Islet of Langerhans (tissue), 1 donor: ENCODE measurements around the gene DPP7.
"Not testable (repeated sequence)": the region's sequence is repeated elsewhere in the genome, so short reads cannot be mapped to it uniquely, and the experiment has no call there.

Experiments
- FAIRE-seq: peaks from one replicate; lab custom pipeline; 2011; peaks lifted over from hg19 to GRCh38; lab: Jason Lieb, UNC

The DPP7 gene

GRCh38 chr9:137147793-137148160, 33.2 kb upstream of the DPP7 start:
- no peak for FAIRE-seq

GRCh38 chr9:137147091-137147792, 32.7 kb upstream of the DPP7 start:
- FAIRE-seq: no peak

GRCh38 chr9:137146527-137146918, 32.0 kb upstream of the DPP7 start:
- FAIRE-seq: no peak

DNA sequence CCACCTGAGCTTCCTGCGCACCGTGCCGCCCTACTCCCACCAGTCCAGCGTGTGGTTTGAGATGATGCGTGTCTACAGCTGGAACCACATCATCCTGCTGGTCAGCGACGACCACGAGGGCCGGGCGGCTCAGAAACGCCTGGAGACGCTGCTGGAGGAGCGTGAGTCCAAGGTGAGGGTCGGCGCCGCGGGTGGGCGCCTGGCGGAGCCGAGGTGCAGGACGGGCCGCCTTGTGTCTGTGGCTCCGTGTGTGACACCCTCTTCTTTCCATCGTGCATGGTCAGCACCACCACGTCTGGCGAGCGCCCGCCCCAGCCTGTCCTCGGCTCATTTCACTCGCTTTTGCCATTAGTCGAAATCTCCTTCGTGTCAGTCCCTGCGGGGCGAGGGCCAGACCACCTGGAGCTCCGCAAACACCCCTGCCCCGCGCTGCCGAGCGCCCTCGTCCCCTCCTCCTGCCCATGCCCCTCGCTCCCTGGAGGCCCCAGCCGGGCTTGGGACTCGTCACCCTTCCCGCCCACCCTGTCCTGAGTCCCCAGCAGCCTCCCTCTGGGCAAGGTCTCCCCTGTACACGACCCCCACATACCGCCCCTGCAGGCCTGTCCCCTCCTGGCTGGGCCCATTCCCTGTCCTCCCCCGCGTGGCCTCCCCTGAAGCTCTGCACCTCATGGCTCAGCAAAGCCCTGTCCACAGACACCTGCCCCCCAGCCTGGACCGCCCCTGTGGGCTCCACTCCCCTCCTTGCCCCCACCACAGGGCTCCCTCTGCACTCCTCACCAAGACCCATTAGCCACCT, 31.4 kb upstream of the DPP7 start:
- FAIRE-seq: no peak

DNA sequence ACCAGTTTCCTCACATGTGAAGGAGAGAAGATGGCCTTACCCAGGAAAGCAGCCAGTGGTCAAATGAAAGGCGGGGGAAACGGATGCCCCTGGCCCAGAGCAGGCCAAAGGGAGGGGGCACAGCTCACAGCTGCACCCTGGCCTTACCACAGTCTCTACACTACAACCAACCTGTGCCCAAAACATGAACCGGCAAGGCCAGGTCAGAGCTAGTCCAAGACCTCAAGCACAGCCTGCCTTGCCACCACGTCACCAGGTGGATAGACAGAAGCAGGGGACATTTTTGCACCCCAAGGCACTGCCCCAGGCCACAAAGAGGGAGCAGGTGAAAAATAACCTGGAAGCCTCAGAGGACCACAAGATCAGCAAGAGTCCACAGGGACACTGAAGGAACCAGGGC, 28.9 kb upstream of the DPP7 start:
- no peak for FAIRE-seq

DNA sequence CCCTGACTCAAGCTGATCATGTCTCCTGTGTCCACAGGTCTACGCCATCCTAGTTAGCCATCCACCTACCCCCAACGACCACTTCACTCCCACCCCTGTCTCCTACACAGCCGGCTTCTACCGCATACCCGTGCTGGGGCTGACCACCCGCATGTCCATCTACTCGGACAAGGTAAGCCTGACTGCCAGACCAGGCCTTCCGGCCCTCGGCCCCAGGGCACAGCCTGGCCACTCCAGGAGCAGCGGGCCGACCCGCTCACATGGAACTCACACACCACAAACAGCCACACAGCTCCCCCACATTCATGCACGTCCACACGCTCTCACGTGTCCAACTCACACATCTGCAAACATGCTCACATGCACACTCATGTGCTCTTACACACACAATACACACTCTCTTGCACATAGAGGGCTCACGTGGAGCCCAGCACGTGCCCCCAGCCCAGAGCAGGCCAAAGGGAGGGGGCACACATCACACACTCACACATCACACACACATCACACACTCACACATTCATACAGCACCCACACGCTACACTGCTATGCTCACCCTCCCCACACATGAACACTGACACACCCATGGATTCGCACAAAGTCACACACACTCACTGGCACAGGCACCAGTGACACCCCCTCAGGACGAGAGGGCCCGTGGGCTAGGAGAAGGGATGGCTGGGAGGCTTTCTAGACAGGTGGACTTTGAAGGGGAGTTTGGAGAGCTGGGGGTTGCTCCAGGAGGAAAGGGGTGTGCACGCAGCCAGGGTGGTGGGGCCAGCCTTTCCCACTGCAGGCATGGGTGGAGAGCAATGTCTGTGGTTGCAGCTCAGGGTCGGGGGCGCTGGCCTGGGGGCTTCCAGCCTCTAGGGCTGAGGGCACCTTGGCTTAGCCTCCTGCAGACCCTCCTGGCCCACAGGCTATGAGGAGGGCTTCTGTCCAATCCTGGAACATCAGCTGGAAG, 27.7 kb upstream of the DPP7 start:
- no peak for FAIRE-seq

DNA sequence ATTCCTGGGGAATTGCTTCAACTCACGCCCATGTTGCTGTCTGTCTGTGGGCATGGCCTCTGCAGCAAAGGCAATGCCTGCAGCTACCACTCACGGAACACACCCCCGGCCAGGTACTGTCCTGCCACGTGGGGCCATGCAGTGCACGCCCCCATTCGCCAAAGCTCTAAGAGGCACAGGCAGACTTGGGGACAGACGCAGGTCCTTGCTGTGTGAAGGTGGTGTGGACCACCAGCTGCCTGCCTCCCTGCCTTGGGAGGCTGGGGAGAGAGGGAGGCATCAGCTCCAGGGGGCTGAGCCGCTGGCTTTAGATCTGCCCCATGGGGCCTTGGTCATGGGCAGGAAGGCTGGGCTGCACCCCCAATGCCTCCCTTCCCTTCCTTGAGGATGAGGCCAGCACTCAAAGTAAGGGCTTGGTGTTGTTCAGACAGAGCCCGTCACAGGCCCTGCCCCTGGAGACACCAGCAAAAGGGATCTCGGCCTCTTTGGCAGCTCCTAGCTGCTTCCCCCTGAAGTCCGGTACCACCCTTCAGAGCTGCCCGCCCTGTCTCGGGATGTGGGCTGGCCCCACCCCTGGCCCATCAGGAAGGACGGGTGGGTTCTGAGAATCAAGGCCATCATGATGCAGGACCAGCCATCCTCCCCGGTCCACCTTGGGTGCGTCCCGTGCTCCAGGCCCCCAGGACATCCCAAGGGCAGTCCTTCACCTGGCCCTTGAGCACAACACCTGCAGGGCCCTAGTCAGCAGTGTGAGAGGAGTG, 26.7 kb upstream of the DPP7 start:
- FAIRE-seq: no peak

GRCh38 chr9:137140151-137141012, 25.8 kb upstream of the DPP7 start:
- FAIRE-seq: no peak

DNA sequence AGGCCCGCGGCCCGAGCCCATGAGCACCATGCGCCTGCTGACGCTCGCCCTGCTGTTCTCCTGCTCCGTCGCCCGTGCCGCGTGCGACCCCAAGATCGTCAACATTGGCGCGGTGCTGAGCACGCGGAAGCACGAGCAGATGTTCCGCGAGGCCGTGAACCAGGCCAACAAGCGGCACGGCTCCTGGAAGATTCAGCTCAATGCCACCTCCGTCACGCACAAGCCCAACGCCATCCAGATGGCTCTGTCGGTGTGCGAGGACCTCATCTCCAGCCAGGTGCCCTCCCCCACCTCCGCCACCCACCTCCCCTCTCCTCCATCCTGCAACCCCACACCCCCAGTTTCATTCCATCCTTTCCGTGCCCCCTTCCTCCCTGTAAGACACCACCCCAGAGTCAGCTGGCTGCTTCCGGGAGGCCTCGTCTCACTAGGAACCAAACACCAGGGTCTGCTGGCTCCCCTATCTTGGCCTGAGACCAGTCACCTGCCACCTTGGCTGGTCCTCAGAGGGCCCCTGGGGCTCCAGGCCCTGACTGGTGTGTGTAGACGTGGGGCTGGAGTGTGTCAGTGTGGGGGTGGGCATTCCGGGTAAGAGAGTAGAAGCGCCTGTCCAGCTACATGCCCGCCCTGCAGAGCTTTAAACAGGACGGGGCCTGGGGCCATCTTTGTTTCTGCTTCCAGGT, 25.1 kb upstream of the DPP7 start:
- no peak for FAIRE-seq

DNA sequence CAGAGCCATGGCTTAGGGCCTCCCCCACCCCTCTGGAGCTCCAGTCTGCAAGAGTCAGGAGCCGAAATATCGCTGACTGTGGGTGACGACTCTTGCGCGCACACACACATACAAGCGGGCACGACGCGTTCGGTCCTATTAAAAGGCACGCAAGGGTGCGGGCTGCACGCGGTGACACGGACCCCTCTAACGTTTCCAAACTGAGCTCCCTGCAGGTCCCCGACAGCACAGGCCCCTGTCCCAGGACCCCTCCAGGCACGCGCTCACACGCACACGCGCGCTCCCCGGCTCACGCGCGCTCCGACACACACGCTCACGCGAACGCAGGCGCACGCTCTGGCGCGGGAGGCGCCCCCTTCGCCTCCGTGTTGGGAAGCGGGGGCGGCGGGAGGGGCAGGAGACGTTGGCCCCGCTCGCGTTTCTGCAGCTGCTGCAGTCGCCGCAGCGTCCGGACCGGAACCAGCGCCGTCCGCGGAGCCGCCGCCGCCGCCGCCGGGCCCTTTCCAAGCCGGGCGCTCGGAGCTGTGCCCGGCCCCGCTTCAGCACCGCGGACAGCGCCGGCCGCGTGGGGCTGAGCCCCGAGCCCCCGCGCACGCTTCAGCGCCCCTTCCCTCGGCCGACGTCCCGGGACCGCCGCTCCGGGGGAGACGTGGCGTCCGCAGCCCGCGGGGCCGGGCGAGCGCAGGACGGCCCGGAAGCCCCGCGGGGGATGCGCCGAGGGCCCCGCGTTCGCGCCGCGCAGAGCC, 24.4 kb upstream of the DPP7 start, which contains the start of gene GRIN1:
Gene GRIN1, plus strand, starts transcription at position 433 of the 746 bp plus-strand sequence. CDS start 333 bp downstream, outside the sequence.
- no peak for FAIRE-seq

- FAIRE-seq: no peak
These were observed 23.7 kb upstream of the DPP7 start for GRCh38 chr9:137138058-137138721.

- FAIRE-seq: no peak
These were observed 22.5 kb upstream of the DPP7 start for GRCh38 chr9:137136881-137137607.

DNA sequence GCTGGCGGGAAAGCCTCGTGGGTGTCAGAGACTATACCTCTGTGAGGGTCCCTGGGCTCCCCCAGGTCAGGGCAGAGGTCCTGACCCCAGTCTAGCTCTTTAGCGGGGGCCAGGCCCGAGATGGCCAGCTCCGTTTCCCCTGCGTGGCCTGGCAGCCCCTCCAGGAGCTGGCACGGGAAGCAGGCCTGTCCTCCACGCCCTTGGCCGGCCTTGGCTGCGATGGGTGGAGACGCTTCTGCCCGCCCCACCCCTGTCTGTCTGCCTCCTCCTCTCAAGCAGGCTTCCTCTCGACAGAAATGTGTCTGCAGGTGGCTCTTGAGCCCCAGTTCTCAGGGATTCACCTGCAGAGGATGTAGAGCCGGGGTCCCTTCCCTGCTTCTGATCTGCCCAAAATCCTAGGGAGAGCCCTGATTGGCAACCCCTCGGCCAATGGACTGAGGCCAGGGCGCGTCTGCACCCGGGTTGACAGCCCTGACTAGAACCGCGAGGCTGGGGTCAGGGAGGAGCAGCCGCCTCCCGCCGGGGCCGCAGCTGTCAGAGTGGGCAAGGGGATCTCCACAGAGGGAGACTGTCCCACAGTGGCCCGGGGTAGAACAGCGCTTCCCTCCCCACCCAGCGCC, 21.8 kb upstream of the DPP7 start:
- FAIRE-seq: no peak

- FAIRE-seq: not testable (repeated sequence)
These were observed 20.6 kb upstream of the DPP7 start for GRCh38 chr9:137135154-137135553.

- no peak for FAIRE-seq
These were observed 19.7 kb upstream of the DPP7 start for GRCh38 chr9:137134191-137134590.

DNA sequence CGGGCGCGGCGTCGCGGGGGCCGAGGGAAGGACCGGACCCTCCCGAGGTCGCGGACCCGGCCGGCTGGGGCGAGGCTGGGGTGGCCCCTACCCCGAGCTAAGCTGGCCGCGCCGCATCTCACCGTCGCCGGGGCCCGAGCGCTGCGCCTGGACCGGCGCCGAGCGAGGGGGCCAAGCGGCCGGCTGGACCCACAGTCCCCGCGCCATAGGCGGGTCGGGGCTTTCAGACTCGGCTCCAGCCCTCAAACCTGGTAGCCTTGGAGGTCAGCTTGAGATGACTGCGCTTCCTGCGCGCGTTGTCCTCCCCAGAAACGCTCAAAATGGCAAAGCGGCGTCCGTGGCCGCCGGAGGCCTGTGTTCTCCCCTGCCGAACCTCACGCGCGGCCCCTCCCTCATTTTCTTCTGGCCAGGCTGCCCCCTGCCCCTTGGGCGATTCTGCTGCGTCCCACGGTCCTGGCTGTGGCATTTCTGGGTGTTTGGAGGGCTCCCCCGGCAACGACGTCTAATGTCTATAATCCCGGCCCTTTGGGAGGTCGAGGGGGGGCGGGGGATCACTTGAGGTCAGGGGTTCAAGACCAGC, 15.7 kb upstream of the DPP7 start:
- no peak for FAIRE-seq

- FAIRE-seq: no peak
These were observed 15.1 kb upstream of the DPP7 start for GRCh38 chr9:137129456-137130175.
